Vagina (tissue), 2 donors: Measurements from ENCODE around the gene ADIRF.
A peak's percentile ranks its signal among the peaks of the same experiment; 100 is the strongest.

Experiments used
- POLR2AphosphoS5 ChIP-seq, 2 donors: sonication (generic); formaldehyde crosslinking; IDR thresholded peaks; one replicate each; pipeline ENCODE4 v1.9.0; 2017; ENCODE audit warnings: antibody characterized with exemption in 2 of 2, mild to moderate bottlenecking in 2 of 2, low read depth in 1 of 2; ENCODE audit not compliant: insufficient read depth in 1 of 2
- TF ChIP-seq, protein P1 (sequence below), 3 experiments: fragments of 450-650 bp in 2 of 3; fragments of 200-600 bp in 1 of 3; sonication (generic) in 1 of 3; IDR thresholded peaks; one replicate each; pipeline ENCODE4 v1.5.1; 2017 to 2019; ENCODE audit warnings: antibody characterized with exemption in 3 of 3, mild to moderate bottlenecking in 2 of 3, moderate library complexity in 2 of 3

DNA sequence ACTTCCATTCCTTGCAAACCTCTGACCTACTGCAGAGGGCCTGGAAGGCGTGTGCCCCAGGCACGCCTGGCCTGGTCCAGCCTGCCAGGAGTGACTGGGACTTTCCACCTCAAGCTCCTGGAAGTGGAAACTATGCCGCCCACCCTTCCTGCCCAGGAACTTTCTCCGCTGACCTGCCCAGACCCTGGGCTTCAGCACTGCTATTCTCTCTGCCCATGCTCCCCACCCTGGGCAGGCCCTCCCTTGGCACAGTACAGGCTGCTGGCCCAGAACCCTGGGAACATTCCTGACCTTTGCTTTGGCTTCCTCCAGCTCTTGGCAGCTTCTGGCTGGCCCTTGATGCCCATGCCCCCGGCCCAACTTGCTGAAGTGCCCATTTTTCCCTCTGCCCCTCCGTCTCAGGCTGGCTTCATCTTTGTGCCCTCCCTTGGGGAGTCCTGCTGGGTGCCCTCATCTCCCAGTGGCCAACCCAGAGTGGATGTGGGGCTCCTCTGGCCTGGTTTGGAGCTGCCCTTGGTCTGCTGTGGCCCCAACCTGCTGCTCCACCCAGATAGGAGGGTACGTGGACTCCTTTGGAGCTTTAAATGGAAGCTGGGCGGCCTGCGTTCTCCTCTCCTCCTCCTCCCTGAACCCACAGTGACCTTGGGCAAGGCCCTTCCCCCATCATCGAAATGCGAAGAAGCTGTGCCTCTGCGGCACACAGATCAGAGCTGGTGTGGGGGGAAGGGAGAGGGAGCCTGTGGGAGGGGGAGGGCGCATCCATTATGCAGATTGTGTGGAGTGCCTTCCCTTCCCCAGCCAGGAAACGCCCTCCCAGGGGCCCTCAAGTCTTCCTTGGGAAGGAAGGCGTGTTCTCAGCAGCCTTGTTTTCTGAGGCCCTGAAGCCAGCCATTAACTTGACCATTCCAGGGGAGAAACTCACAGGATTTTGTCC is 14.3 kb upstream of the ADIRF start:
- TF ChIP-seq, protein P1, sequence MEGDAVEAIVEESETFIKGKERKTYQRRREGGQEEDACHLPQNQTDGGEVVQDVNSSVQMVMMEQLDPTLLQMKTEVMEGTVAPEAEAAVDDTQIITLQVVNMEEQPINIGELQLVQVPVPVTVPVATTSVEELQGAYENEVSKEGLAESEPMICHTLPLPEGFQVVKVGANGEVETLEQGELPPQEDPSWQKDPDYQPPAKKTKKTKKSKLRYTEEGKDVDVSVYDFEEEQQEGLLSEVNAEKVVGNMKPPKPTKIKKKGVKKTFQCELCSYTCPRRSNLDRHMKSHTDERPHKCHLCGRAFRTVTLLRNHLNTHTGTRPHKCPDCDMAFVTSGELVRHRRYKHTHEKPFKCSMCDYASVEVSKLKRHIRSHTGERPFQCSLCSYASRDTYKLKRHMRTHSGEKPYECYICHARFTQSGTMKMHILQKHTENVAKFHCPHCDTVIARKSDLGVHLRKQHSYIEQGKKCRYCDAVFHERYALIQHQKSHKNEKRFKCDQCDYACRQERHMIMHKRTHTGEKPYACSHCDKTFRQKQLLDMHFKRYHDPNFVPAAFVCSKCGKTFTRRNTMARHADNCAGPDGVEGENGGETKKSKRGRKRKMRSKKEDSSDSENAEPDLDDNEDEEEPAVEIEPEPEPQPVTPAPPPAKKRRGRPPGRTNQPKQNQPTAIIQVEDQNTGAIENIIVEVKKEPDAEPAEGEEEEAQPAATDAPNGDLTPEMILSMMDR (IDR thresholded peaks at IDR 0.05): no peak
- TF ChIP-seq POLR2AphosphoS5 (IDR thresholded peaks at IDR 0.05; ENCODE audit: insufficient read depth in 1 of 2, low read depth in 1 of 2): peak; percentile 51 to 64
